ENCODE data around the gene SFMBT2. TPM values are rescaled to one million over a fixed set of nuclear protein-coding genes. Genes with fewer than 3 reads are reported as not detected.

Gene SFMBT2
- total RNA-seq, 4 donors from 2014 or later = 0.60 to 8.6 (median 2.5) TPM

- DNase-seq = no peak
- Histone ChIP-seq H3K9me3 (no peaks in the 10 kb centered on the region), H3K4me1 (no peaks in the 10 kb centered on the region), H3K27ac (no peak overlapping the region), H3K4me3 (no peak overlapping the region), H3K27me3 (no peaks in the 10 kb centered on the region), H3K36me3 (no peaks in the 10 kb centered on the region)
- TF ChIP-seq EP300 (IDR thresholded peaks at IDR 0.05; ENCODE audit: low read depth) (no peak), POLR2AphosphoS5 (IDR thresholded peaks at IDR 0.05) (no peak), POLR2A (IDR thresholded peaks at IDR 0.05) (no peak), CTCF (IDR thresholded peaks at IDR 0.05) (no peak)
- in situ Hi-C loops (cut with MboI; ENCODE audit: low pct_ligation_motif_present in 1 of 4, low pct_unique_long_range_greater_than_20kb in 1 of 4, low sequenced_read_pairs in 3 of 4) = no loop called here
- intact Hi-C loops (cut with DNase I; ENCODE audit: low total_unique reads) = no loop called here
- WGBS, 2 donors (ENCODE audit: low coverage in 1 of 2) = 20 to 30% methylated on average over 1 of the region's 1 CpG
Measured at GRCh38 chr10:7134448-7134847, 276.4 kb downstream of the SFMBT2 start.

GRCh38 chr10:7133958-7134357, 276.9 kb downstream of the SFMBT2 start:
- intact Hi-C loops (cut with DNase I; ENCODE audit: low total_unique reads) (no loop called here), in situ Hi-C loops (cut with MboI; ENCODE audit: low pct_ligation_motif_present in 1 of 4, low pct_unique_long_range_greater_than_20kb in 1 of 4, low sequenced_read_pairs in 3 of 4) (no loop called here)
- Histone ChIP-seq H3K27ac (no peak overlapping the region), H3K4me3 (no peak overlapping the region), H3K27me3 (no peaks in the 10 kb centered on the region), H3K36me3 (no peaks in the 10 kb centered on the region), H3K4me1 (no peaks in the 10 kb centered on the region), H3K9me3 (no peaks in the 10 kb centered on the region)
- no peak for DNase-seq
- 74 to 75% methylated on average over 2 to 6 of the region's 6 CpGs for WGBS, 2 donors (ENCODE audit: low coverage in 1 of 2)
- TF ChIP-seq POLR2AphosphoS5 (IDR thresholded peaks at IDR 0.05) (no peak), EP300 (IDR thresholded peaks at IDR 0.05; ENCODE audit: low read depth) (no peak), POLR2A (IDR thresholded peaks at IDR 0.05) (no peak), CTCF (IDR thresholded peaks at IDR 0.05) (no peak)

- TF ChIP-seq CTCF (IDR thresholded peaks at IDR 0.05) (no peak), EP300 (IDR thresholded peaks at IDR 0.05; ENCODE audit: low read depth) (no peak), POLR2AphosphoS5 (IDR thresholded peaks at IDR 0.05) (no peak), POLR2A (IDR thresholded peaks at IDR 0.05) (no peak)
- Histone ChIP-seq H3K4me3 (no peak overlapping the region), H3K9me3 (no peaks in the 10 kb centered on the region), H3K4me1 (no peaks in the 10 kb centered on the region), H3K36me3 (no peaks in the 10 kb centered on the region), H3K27ac (no peak overlapping the region), H3K27me3 (no peaks in the 10 kb centered on the region)
- in situ Hi-C loops (cut with MboI; ENCODE audit: low pct_ligation_motif_present in 1 of 4, low pct_unique_long_range_greater_than_20kb in 1 of 4, low sequenced_read_pairs in 3 of 4) (no loop called here), intact Hi-C loops (cut with DNase I; ENCODE audit: low total_unique reads) (no loop called here)
- no peak for DNase-seq
- 94 to 100% methylated on average over 1 to 11 of the region's 11 CpGs for WGBS, 2 donors (ENCODE audit: low coverage in 1 of 2)
Measured at GRCh38 chr10:7133278-7133677, 277.6 kb downstream of the SFMBT2 start.

- Histone ChIP-seq H3K4me3 (no peak overlapping the region), H3K27ac (no peak overlapping the region), H3K4me1 (no peaks in the 10 kb centered on the region), H3K27me3 (no peaks in the 10 kb centered on the region), H3K36me3 (no peaks in the 10 kb centered on the region), H3K9me3 (no peaks in the 10 kb centered on the region)
- WGBS, 2 donors (ENCODE audit: low coverage in 1 of 2) = 80% methylated on average over 11 of the region's 11 CpGs; no CpG with 5 or more reads in 1 of the 2 donors
- TF ChIP-seq EP300 (IDR thresholded peaks at IDR 0.05; ENCODE audit: low read depth) = no peak
- no peak for DNase-seq
- intact Hi-C loops (cut with DNase I; ENCODE audit: low total_unique reads) = no loop called here
- in situ Hi-C loops (cut with MboI; ENCODE audit: low pct_ligation_motif_present in 1 of 4, low pct_unique_long_range_greater_than_20kb in 1 of 4, low sequenced_read_pairs in 3 of 4) = no loop called here
Measured at GRCh38 chr10:7130191-7130911, 280.5 kb downstream of the SFMBT2 start.
